AG09309 (cell line): ENCODE data around the gene YWHAG.
"Not testable (repeated sequence)": the region's sequence is repeated elsewhere in the genome, so short reads cannot be mapped to it uniquely, and the experiment has no call there.

Source experiments
- DNase-seq: peaks from one replicate; pipeline ENCODE4 v3.0.0-alpha.2; 2010; ENCODE audit warnings: low read depth
- H3K4me3 ChIP-seq: 2 replicates; pipeline ENCODE4 v1.5.1; 2011; ENCODE audit warnings: mild to moderate bottlenecking, low read depth, low read length, moderate library complexity; ENCODE audit not compliant: control insufficient read depth
- CTCF ChIP-seq: IDR thresholded peaks from 2 replicates; pipeline ENCODE4 v1.5.1; 2011; ENCODE audit warnings: mild to moderate bottlenecking, low read depth, low read length, inconsistent platforms; ENCODE audit not compliant: insufficient read depth, control insufficient read depth; ENCODE audit errors: missing control alignments

The YWHAG gene

GRCh38 chr7:76397409-76398183 is 38.8 kb upstream of the YWHAG start:
- H3K4me3 ChIP-seq, result peak overlapping the region; percentile 32
- TF ChIP-seq CTCF, result no peak
- no peak for DNase-seq

DNA sequence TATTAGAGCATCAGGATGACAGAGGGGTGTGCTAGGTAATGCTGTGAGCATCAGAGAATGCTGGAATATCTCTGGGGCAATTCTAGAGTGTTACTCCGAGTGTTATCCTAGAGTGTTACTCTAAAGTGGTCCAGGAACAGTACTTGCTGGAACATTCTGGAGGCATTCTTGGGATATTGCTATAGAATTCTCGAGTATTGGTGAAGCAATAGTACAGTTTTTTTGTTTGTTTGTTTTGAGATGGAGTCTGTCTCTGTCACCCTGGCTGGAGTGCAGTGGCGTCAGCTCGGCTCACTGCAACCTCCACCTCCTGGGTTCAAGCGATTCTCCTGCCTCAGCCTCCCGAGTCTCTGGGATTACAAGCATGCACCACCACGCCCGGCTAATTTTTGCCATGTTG is 38.1 kb upstream of the YWHAG start:
- H3K4me3 ChIP-seq, result no peak overlapping the region
- TF ChIP-seq CTCF, result no peak
- no peak for DNase-seq

DNA sequence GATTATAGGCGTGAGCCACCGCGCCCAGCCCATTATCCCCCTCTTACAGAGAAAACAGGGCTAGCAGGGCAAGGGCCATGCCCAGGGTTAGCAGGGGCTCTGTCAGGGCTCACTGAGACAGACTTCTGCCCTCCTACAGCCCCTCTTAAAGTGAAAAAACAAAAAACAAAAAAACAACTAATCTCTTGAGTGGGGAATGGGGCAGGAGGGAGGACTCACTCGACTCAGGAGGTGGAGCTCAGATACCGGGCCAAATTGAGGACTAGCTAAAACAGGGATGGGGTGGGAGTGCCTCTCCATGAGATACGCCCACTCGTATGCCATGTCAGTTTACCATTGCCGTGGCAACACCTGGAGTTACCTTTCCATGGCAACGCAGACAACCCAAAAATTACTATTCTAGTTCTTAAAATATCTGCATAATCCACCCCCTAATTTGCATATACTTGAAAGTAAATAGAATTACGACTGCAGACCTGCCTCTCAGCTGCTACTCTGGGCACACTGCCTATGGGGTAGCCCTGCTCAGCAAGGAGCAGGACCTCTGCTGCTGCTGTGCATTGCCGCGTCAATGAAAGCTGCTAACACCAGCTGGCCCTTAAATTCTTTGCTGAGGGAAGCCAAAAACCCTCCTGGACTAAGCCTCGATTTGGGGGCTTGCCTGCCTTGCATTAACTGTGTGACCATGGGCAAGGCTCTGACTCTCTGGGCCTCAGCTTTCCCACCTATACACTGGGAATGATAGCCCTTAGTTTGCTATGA is 37.4 kb upstream of the YWHAG start:
- no peak for TF ChIP-seq CTCF
- H3K4me3 ChIP-seq, result no peak overlapping the region
- DNase-seq, result no peak

DNA sequence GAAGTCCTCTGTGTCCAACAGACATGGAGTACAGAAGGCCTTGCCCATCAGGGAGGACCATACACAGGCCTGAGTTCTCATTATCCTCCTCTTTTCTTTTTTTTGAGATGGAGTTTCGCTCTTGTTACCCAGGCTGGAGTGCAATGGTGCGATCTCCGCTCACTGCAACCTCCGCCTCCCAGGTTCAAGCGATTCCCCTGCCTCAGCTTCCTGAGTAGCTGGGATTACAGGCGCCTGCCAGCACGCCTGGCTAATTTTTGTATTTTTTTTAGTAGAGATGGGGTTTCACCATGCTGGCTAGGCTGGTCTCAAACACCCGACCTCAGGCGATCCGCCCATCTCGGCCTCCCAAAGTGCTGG is 36.8 kb upstream of the YWHAG start:
- H3K4me3 ChIP-seq, DNase-seq: not testable (repeated sequence)

DNA sequence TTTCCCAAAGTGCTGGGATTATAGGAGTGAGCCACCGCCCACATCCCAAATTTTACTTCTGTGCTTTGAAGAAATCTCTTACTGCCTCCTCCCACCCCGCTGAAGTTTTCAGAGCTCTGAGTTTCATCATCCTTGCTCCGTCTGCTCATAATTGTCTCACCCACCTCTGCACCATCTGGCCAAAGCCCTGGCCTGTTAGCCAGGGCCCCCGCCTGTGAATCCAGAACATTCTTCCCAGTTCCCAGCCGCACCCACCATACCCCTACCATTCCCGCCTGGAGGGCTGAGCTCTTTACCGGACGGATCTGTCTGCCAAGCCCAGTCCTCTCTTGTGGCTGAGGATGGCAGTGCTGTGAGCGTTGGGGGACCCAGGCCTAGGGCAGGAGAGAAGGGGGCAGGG is 36.2 kb upstream of the YWHAG start:
- no peak overlapping the region for H3K4me3 ChIP-seq
- no peak for TF ChIP-seq CTCF
- no peak for DNase-seq

GRCh38 chr7:76393116-76394031 is 34.6 kb upstream of the YWHAG start:
- no peak for TF ChIP-seq CTCF
- peak overlapping the region; percentile 40 for H3K4me3 ChIP-seq
- DNase-seq, result no peak
